Measurements from ENCODE around the gene LTBP1.

The LTBP1 gene

GRCh38 chr2:33430077-33430476, 483.3 kb downstream of the LTBP1 start:
- no peak overlapping the region for H3K4me3 ChIP-seq (ENCODE audit: low read depth, low read length)
- no peak for DNase-seq (ENCODE audit: low read depth, low spot score)
- in situ Hi-C loops (cut with HindIII; ENCODE audit: low sequenced_read_pairs): no loop called here
- no peak for TF ChIP-seq CTCF (IDR thresholded peaks at IDR 0.05; ENCODE audit: low read depth, low read length)

DNA sequence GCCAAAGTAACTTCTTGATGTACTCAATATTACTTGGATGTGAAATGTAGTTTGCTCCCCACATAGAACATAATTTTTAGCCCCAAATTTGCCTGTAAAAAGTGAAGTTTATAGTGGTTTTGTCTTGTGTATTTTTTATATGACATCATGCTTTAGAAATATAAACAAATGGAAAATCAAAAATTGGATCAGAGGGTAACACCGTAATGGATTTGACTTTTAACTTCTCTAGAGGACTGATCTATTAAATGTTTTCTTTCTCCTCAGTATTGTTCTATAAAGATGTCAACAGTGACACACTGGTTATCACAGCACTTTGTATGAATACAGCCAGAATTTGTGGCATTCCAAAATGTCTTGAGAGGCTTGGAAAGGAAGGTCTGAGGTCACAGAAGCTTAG, 484.1 kb downstream of the LTBP1 start:
- DNase-seq (ENCODE audit: low read depth, low spot score): no peak
- no peak for TF ChIP-seq CTCF (IDR thresholded peaks at IDR 0.05; ENCODE audit: low read depth, low read length)
- in situ Hi-C loops (cut with HindIII; ENCODE audit: low sequenced_read_pairs): no loop called here
- no peak overlapping the region for H3K4me3 ChIP-seq (ENCODE audit: low read depth, low read length)

DNA sequence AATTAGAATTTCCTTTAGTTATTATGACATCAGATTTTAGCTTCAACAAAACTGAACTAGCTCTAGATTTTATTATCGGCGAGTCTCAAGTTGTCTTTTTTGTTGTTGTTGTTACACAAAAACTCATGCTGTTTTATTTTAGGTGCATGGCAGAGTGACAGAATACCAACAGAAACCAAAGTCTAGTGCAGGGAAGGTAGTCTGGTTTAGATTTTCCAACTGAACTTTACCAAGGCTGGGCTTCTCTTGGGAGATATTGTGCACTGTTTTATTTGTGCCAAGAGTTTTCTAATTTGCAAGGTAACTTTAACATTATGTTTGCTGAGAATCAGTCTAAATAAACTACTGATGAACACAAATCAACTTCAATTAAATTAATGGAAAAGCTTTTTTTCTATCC, 486.1 kb downstream of the LTBP1 start:
- no peak overlapping the region for H3K4me3 ChIP-seq (ENCODE audit: low read depth, low read length)
- in situ Hi-C loops (cut with HindIII; ENCODE audit: low sequenced_read_pairs): no loop called here
- DNase-seq (ENCODE audit: low read depth, low spot score): no peak
- TF ChIP-seq CTCF (IDR thresholded peaks at IDR 0.05; ENCODE audit: low read depth, low read length): no peak

GRCh38 chr2:33433279-33434235, 486.8 kb downstream of the LTBP1 start:
- TF ChIP-seq CTCF (IDR thresholded peaks at IDR 0.05; ENCODE audit: low read depth, low read length): no peak
- H3K4me3 ChIP-seq (ENCODE audit: low read depth, low read length): no peak overlapping the region
- in situ Hi-C loops (cut with HindIII; ENCODE audit: low sequenced_read_pairs): no loop called here
- no peak for DNase-seq (ENCODE audit: low read depth, low spot score)

DNA sequence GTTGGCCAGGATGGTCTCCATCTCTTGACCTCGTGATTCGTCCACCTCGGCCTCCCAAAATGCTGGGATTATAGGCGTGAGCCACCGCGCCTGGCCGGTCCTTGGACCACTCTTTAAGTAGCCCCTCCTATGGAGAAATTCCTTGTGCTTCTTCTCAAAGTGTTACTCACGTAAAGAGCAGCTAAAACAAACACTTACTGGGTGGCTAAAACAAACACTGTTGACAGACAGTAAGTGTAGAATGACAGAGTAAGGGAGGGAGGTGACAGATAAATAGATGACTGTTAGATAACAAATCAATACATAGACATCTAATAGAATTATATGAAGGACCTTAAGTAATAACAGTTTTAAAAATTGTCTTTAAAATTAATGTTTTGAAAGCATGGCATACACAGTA, 488.8 kb downstream of the LTBP1 start:
- in situ Hi-C loops (cut with HindIII; ENCODE audit: low sequenced_read_pairs): no loop called here
- no peak for DNase-seq (ENCODE audit: low read depth, low spot score)
- H3K4me3 ChIP-seq (ENCODE audit: low read depth, low read length): no peak overlapping the region
- TF ChIP-seq CTCF (IDR thresholded peaks at IDR 0.05; ENCODE audit: low read depth, low read length): no peak

- in situ Hi-C loops (cut with HindIII; ENCODE audit: low sequenced_read_pairs): no loop called here
- H3K4me3 ChIP-seq (ENCODE audit: low read depth, low read length): no peak overlapping the region
- no peak for TF ChIP-seq CTCF (IDR thresholded peaks at IDR 0.05; ENCODE audit: low read depth, low read length)
- no peak for DNase-seq (ENCODE audit: low read depth, low spot score)
Measured at GRCh38 chr2:33436083-33436482, 489.3 kb downstream of the LTBP1 start.

All from astrocyte of the spinal cord (primary cell).